Gastrocnemius medialis (tissue), 4 donors: ENCODE measurements around the gene SLC6A18. TPM values are rescaled to one million over a fixed set of nuclear protein-coding genes. Genes with fewer than 3 reads are reported as not detected.
"Not testable (repeated sequence)": the region's sequence is repeated elsewhere in the genome, so short reads cannot be mapped to it uniquely, and the experiment has no call there.

Source experiments
- ATAC-seq, 2 donors: fragments of 150-250 bp; one replicate each; pipeline ENCODE4 v1.9.1; 2016
- DNase-seq, 2 donors: peaks; one replicate each; pipeline ENCODE4 v3.0.0-alpha.2; 2019
- H3K27ac ChIP-seq, 4 donors: fragments of 200-600 bp; sonication (generic); 1 replicate in 1 of 4; 2 replicates in 3 of 4; pipeline ENCODE4 v1.5.1; 2016 to 2018; ENCODE audit warnings: mild to moderate bottlenecking in 2 of 4, moderate library complexity in 1 of 4
- H3K27me3 ChIP-seq, 3 donors: fragments of 200-600 bp; sonication (generic) in 2 of 3; 1 replicate in 1 of 3; 2 replicates in 2 of 3; pipeline versions ENCODE4 v1.5.1 to v1.6.0; 2016 to 2019; ENCODE audit warnings: mild to moderate bottlenecking in 1 of 3, moderate library complexity in 1 of 3
- H3K36me3 ChIP-seq, 2 donors: fragments of 200-600 bp; sonication (generic) in 1 of 2; one replicate each; pipeline ENCODE4 v1.5.1; 2017 to 2018
- H3K4me1 ChIP-seq, 2 donors: fragments of 200-600 bp; sonication (generic) in 1 of 2; one replicate each; pipeline ENCODE4 v1.5.1; 2016 to 2017; ENCODE audit warnings: mild to moderate bottlenecking in 2 of 2
- H3K4me3 ChIP-seq, 4 donors: fragments of 200-600 bp; sonication (generic) in 3 of 4; 1 replicate in 1 of 4; 2 replicates in 3 of 4; pipeline ENCODE4 v1.5.1; 2016 to 2019; ENCODE audit warnings: mild to moderate bottlenecking in 2 of 4
- H3K9me3 ChIP-seq, 3 donors: fragments of 200-600 bp; sonication (generic) in 2 of 3; 1 replicate in 1 of 3; 2 replicates in 2 of 3; pipeline ENCODE4 v1.5.1; 2016 to 2019
- CTCF ChIP-seq, 5 experiments: fragments of 450-650 bp in 3 of 5; fragments of 200-600 bp in 2 of 5; sonication (generic) in 2 of 5; IDR thresholded peaks in 4 of 5; conservative IDR thresholded peaks in 1 of 5; 1 replicate in 4 of 5; 2 replicates in 1 of 5; pipeline ENCODE4 v1.5.1; 2016 to 2019; ENCODE audit warnings: antibody characterized with exemption in 5 of 5, mild to moderate bottlenecking in 3 of 5, moderate library complexity in 3 of 5
- POLR2A ChIP-seq, 2 donors: fragments of 450-650 bp; IDR thresholded peaks; one replicate each; pipeline ENCODE4 v1.6.1; 2017; ENCODE audit warnings: antibody characterized with exemption in 2 of 2, mild to moderate bottlenecking in 2 of 2, moderate library complexity in 2 of 2
- in situ Hi-C, 4 donors: fragments of 200-750 bp; cut with MboI; loops; one replicate each; pipeline versions ENCODE4 v1.15.0 to v1.8.0; 2017; ENCODE audit warnings: low sequenced_read_pairs in 4 of 4
- intact Hi-C: fragments of 100-400 bp; cut with DNase I; formaldehyde crosslinking; loops from one replicate; pipeline ENCODE4 v1.15.1; 2023; ENCODE audit warnings: low total_unique reads
- total RNA-seq, 4 donors: library from RNA; depleted of rRNA; stranded (reverse); fragments of >200 nt; gene quantifications; one replicate each; pipeline versions ENCODE4 v1.1.0 to v1.2.3, GENCODE V29; 2016

SLC6A18 gene
- total RNA-seq, 4 donors from 2014 or later, result not detected

DNA sequence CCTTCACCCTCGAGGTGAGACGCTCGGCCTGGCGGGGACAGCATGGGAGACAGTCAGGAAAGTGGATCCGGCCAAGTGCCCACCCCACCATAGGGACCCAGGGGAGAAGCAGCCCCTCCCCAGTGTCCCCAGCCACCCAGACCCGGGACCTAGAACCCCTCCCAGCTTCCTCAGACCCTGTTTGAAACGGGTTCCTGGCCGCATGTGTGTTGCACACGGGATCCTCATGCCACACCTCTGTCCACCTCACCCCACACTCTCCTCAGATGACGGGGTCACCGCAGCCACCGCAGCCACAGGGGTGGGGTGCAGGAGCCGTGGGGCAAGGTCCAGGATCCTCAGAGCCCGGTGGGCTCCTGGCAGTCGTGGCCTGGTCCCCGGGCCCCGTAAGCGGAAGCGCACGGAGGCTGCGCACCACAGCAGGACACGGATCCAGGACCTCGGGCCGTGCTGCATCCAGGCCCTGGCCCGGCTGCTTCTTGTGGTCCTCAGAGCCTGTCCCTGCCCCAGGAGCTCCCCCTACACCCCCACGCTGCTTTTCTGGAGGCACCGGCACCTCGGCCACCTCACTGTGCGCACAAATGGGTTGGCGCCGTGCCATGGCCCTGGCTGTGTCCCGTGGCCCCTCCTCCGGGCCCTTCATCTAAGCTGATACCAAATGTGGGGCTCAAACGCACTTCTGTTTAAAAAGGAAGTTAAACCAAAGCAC is 54.4 kb downstream of the SLC6A18 start:
- Histone ChIP-seq H3K9me3 (no peaks in the 10 kb centered on the region), H3K36me3 (no peaks in the 10 kb centered on the region), H3K4me3 (no peak overlapping the region), H3K27ac (no peak overlapping the region), H3K27me3 (no peaks in the 10 kb centered on the region), H3K4me1 (no peaks in the 10 kb centered on the region)
- intact Hi-C loops (no loop called here), in situ Hi-C loops (no loop called here)
- no peak for DNase-seq
- TF ChIP-seq CTCF (IDR thresholded peaks at IDR 0.05 in 4 of 5, conservative IDR thresholded peaks at IDR 0.05 in 1 of 5), result no peak
- no peak for TF ChIP-seq POLR2A (IDR thresholded peaks at IDR 0.05)
- no peak for ATAC-seq

DNA sequence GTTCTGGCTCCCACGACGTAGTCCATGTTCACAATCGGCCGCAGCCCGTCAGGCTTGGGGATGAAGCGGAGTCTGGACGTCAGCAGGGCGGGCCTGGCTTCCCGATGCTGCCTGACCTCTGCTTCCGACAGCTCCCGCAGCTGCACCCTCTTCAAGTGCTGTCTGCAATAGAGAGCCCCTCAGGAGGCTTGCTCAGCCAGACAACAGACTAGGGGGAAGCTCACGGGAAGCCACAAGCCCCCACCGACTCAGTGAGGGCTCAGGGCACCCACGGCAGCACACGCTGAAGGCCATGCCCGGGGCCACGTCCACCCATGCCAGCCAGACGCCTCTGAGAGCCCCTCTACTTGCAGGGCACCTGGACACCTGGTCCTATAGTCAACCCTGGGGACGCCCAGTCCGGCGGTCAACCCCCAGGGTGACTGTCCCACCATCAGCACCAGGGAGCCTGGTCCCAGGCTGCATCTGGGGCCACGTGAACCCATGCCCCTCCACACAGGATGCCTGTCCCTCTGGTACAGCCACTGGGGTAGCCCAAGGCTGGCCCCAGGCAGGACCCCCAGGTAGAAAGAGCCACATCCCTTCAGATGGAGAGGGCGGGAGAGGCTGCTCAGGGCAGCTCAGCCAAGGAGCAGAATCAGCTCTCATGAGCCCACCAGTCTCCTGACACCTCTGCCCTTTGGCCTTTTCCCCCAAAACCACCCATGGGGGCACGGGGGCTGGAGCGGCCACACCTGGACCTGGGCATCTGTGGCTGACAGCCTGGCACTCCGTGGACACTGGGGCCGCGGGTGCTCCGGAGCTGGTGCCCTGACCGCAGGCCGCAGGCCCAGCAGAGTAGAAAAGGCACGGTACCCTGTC is 55.2 kb downstream of the SLC6A18 start:
- DNase-seq, result no peak

DNA sequence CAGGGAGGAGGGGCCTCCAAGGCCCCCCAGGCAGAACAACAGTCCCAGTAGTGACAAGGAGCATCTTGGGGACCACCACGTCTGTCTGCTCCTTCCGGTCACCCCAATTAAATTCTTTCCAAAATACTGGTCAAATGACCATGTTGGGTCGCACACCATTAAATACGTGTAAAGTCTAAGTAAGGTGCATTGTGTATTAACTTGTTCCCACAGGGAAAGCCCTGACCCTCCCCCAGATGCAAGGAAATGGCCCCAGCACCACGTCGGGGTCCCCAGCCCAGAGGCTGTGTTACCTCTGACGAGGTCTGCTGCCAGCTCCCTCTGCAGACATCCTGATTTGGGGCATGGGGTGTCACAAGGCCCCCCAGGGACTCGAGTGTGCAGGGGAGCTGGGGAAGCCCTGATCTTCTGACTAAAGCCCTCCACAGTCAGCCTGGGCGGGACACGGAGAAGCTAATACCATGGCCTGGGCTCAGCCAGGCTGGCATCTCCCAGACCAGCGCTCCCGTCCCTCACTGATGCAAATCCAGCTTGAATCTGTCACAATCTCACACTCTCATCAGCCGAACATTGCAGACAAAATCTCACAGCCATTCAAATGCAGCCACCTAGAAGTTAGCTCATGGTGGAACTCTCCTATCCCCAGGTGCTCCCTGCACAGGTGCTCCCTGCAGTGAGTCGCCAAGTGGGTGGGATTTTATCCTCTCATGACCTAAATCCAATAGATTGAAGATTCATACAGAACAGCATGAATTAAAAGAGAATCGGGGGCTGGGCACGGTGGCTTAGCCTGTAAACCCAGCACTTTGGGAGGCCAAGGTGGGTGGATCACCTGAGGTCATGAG is 56.1 kb downstream of the SLC6A18 start:
- Histone ChIP-seq H3K9me3 (no peaks in the 10 kb centered on the region), H3K27ac (no peak overlapping the region), H3K4me3 (no peak overlapping the region), H3K4me1 (no peaks in the 10 kb centered on the region), H3K27me3 (no peaks in the 10 kb centered on the region), H3K36me3 (no peaks in the 10 kb centered on the region)
- in situ Hi-C loops, result no loop called here
- ATAC-seq, result no peak
- intact Hi-C loops, result no loop called here
- TF ChIP-seq POLR2A (IDR thresholded peaks at IDR 0.05), result no peak
- TF ChIP-seq CTCF (IDR thresholded peaks at IDR 0.05 in 4 of 5, conservative IDR thresholded peaks at IDR 0.05 in 1 of 5), result no peak
- no peak for DNase-seq

More for the DNA sequence above, 55.2 kb downstream of the SLC6A18 start:
- H3K27ac ChIP-seq, result no peak overlapping the region
- no peak overlapping the region for H3K4me3 ChIP-seq
- no peaks in the 10 kb centered on the region for H3K4me1 ChIP-seq
- no peaks in the 10 kb centered on the region for H3K27me3 ChIP-seq
- no peaks in the 10 kb centered on the region for H3K9me3 ChIP-seq
- intact Hi-C loops, result no loop called here
- no peak for TF ChIP-seq POLR2A (IDR thresholded peaks at IDR 0.05)
- TF ChIP-seq CTCF (IDR thresholded peaks at IDR 0.05 in 4 of 5, conservative IDR thresholded peaks at IDR 0.05 in 1 of 5), result no peak
- in situ Hi-C loops, result no loop called here
- no peak for ATAC-seq
- no peaks in the 10 kb centered on the region for H3K36me3 ChIP-seq

- no peaks in the 10 kb centered on the region for H3K4me1 ChIP-seq
- H3K4me3 ChIP-seq, result no peak overlapping the region
- in situ Hi-C loops (no loop called here), intact Hi-C loops (no loop called here)
- H3K27me3 ChIP-seq, result no peaks in the 10 kb centered on the region
- no peaks in the 10 kb centered on the region for H3K36me3 ChIP-seq
- TF ChIP-seq CTCF (IDR thresholded peaks at IDR 0.05 in 4 of 5, conservative IDR thresholded peaks at IDR 0.05 in 1 of 5) (no peak), POLR2A (IDR thresholded peaks at IDR 0.05) (no peak)
- DNase-seq (no peak), ATAC-seq (no peak)
- no peaks in the 10 kb centered on the region for H3K9me3 ChIP-seq
- no peak overlapping the region for H3K27ac ChIP-seq
Measured at GRCh38 chr5:1282131-1282992, 57.2 kb downstream of the SLC6A18 start.

- H3K4me3 ChIP-seq, H3K27ac ChIP-seq, in situ Hi-C loops, intact Hi-C loops, H3K9me3 ChIP-seq, H3K36me3 ChIP-seq, ATAC-seq, H3K27me3 ChIP-seq, DNase-seq, H3K4me1 ChIP-seq: not testable (repeated sequence)
Measured at GRCh38 chr5:1282993-1283728, 58.0 kb downstream of the SLC6A18 start.

- H3K27ac ChIP-seq, in situ Hi-C loops, H3K4me3 ChIP-seq, H3K36me3 ChIP-seq, H3K4me1 ChIP-seq, ATAC-seq, H3K27me3 ChIP-seq, intact Hi-C loops, H3K9me3 ChIP-seq, DNase-seq: not testable (repeated sequence)
Measured at GRCh38 chr5:1283729-1284041, 58.5 kb downstream of the SLC6A18 start.
